Suprapubic skin (tissue), 4 donors: ENCODE results near the gene ANXA7.

Source experiments
- EP300 ChIP-seq: sonication (generic); formaldehyde crosslinking; IDR thresholded peaks from one replicate; pipeline ENCODE4 v1.6.1; 2017; ENCODE audit warnings: antibody characterized with exemption
- POLR2A ChIP-seq, 2 donors: fragments of 450-650 bp; IDR thresholded peaks; one replicate each; pipeline ENCODE4 v1.6.1; 2017; ENCODE audit warnings: antibody characterized with exemption in 2 of 2, mild to moderate bottlenecking in 2 of 2, moderate library complexity in 2 of 2
- POLR2AphosphoS5 ChIP-seq, 3 donors: sonication (generic); formaldehyde crosslinking; IDR thresholded peaks; one replicate each; pipeline ENCODE4 v1.6.1; 2017; ENCODE audit warnings: antibody characterized with exemption in 3 of 3
- TF ChIP-seq, protein P1 (sequence below), 2 donors: fragments of 200-600 bp in 1 of 2; fragments of 450-650 bp in 1 of 2; sonication (generic) in 1 of 2; IDR thresholded peaks; one replicate each; pipeline ENCODE4 v1.5.1; 2016 to 2019; ENCODE audit warnings: antibody characterized with exemption in 2 of 2, mild to moderate bottlenecking in 1 of 2, moderate library complexity in 1 of 2

DNA sequence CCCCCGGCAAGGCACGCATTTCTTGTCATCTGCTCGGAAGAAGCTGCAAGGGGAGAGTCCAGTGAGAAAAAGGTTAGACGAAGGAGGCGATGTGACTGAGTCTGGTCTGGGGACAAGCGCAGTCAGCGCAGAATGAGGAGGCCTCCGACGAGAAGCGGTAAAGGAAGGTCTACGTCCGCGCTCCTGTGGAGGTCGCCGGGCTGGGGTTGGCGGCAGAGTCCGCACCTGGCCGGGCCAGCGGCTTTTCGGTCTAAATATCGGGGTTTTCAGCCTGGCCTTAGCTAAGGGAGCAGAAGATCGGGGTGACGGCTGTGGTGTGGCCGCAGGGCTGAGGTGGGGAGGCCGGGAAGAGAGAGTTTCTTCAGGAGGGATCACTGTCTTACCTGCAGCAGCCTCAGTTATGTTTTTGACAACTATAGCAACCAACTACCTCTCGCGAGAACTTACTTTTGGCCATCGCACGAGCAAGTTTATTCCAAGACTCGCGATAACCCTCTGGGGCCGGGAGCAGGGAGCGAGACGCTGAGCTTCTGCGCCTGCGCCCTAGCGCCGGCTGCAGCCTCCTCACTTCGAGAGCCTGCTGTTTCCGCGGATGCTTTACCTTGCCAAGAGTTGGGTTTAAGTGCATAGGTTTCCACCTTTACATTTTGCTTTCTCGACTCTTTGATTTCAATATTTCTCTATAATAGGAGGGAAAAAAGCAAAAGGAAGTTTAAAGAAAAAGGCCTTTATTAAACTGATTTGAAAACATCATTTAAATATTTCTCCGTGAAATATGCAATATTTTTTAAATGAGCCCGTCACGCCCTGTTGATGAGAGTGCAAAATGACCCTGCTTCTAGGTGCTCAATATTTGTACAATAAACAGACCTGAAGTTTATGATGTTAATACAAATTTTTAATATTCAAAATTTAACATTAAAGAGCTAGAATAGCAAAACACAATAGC is 55.3 kb downstream of the ANXA7 start, which contains the start of gene CFAP70:
- TF ChIP-seq POLR2A (IDR thresholded peaks at IDR 0.05), result no peak
- TF ChIP-seq, protein P1, sequence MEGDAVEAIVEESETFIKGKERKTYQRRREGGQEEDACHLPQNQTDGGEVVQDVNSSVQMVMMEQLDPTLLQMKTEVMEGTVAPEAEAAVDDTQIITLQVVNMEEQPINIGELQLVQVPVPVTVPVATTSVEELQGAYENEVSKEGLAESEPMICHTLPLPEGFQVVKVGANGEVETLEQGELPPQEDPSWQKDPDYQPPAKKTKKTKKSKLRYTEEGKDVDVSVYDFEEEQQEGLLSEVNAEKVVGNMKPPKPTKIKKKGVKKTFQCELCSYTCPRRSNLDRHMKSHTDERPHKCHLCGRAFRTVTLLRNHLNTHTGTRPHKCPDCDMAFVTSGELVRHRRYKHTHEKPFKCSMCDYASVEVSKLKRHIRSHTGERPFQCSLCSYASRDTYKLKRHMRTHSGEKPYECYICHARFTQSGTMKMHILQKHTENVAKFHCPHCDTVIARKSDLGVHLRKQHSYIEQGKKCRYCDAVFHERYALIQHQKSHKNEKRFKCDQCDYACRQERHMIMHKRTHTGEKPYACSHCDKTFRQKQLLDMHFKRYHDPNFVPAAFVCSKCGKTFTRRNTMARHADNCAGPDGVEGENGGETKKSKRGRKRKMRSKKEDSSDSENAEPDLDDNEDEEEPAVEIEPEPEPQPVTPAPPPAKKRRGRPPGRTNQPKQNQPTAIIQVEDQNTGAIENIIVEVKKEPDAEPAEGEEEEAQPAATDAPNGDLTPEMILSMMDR (IDR thresholded peaks at IDR 0.05), result no peak
- peak in 1 of 3 donors; percentile 63 for TF ChIP-seq POLR2AphosphoS5 (IDR thresholded peaks at IDR 0.05)
- no peak for TF ChIP-seq EP300
